DND-41 (cell line): ENCODE data around the gene SIPA1L3.

ENCODE experiments used
- EZH2 ChIP-seq: IDR thresholded peaks from 3 replicates; pipeline ENCODE4 v1.6.1; 2012; ENCODE audit warnings: borderline replicate concordance, low read depth, mild to moderate bottlenecking, moderate library complexity, low read length, inconsistent platforms; ENCODE audit not compliant: severe bottlenecking
- TF ChIP-seq, protein P1 (sequence below): IDR thresholded peaks from 2 replicates; pipeline ENCODE4 v1.5.1; 2012; ENCODE audit warnings: borderline replicate concordance, low read length, moderate library complexity, mild to moderate bottlenecking; ENCODE audit not compliant: poor library complexity, severe bottlenecking; ENCODE audit errors: extremely low read depth

DNA sequence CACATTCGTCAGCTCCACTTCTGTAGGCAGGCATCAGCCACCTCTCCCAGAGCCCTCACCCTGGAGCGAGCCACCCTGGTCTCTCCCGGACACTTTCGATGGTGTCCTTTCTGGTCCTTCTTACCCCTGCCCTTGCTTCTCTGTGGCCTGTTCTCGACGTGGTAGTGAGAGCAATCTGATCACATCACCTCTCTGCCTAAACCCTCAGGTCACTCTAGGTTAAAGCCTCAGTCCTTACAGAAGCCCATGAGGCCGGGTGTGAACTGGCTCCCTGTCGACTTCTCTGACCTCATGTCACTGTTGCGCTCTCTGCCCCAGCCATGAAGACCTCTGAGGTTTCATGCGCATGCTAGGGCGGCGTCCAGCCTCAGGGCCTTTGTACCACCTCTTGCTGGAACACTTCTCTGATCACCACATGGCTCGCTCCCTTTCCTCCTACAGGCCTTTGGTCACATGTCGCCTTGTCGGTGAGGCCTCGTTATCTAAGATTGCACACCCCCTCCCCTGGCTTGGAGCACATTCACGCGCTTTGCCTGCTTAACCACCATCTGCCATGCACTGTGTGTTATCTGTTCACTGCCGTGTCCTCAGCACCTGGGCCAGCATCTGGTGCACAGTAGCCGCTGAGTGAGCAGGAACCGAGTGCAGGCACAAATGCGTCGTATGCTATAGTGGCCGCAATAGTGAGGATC is 215.5 kb downstream of the SIPA1L3 start:
- TF ChIP-seq, protein P1, sequence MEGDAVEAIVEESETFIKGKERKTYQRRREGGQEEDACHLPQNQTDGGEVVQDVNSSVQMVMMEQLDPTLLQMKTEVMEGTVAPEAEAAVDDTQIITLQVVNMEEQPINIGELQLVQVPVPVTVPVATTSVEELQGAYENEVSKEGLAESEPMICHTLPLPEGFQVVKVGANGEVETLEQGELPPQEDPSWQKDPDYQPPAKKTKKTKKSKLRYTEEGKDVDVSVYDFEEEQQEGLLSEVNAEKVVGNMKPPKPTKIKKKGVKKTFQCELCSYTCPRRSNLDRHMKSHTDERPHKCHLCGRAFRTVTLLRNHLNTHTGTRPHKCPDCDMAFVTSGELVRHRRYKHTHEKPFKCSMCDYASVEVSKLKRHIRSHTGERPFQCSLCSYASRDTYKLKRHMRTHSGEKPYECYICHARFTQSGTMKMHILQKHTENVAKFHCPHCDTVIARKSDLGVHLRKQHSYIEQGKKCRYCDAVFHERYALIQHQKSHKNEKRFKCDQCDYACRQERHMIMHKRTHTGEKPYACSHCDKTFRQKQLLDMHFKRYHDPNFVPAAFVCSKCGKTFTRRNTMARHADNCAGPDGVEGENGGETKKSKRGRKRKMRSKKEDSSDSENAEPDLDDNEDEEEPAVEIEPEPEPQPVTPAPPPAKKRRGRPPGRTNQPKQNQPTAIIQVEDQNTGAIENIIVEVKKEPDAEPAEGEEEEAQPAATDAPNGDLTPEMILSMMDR: no peak
- TF ChIP-seq EZH2: no peak
